Liver (tissue), 9 donors: ENCODE results near the gene STH. TPM values are rescaled to one million over a fixed set of nuclear protein-coding genes. Genes with fewer than 3 reads are reported as not detected.

ENCODE experiments used
- DNase-seq: peaks from one replicate; pipeline ENCODE4 v3.0.0-alpha.2; 2017; ENCODE audit warnings: low spot score
- H3K27ac ChIP-seq, 2 donors: one replicate each; pipeline ENCODE4 v1.7.0; 2013; ENCODE audit warnings: inconsistent platforms in 2 of 2, low read length in 2 of 2, control low read depth in 1 of 2, low read depth in 1 of 2, mild to moderate bottlenecking in 1 of 2
- H3K27me3 ChIP-seq, 4 donors: one replicate each; pipeline versions ENCODE4 v1.6.1 to v1.7.0; 2013; ENCODE audit warnings: low read length in 3 of 4, inconsistent platforms in 1 of 4, mild to moderate bottlenecking in 1 of 4, moderate library complexity in 1 of 4; ENCODE audit not compliant: control insufficient read depth in 4 of 4, insufficient read depth in 4 of 4
- H3K36me3 ChIP-seq, 4 donors: one replicate each; pipeline versions ENCODE4 v1.6.1 to v1.7.0; 2013; ENCODE audit warnings: low read length in 3 of 4, mild to moderate bottlenecking in 3 of 4, low read depth in 1 of 4, moderate library complexity in 1 of 4; ENCODE audit not compliant: control insufficient read depth in 4 of 4, insufficient read depth in 3 of 4
- H3K4me1 ChIP-seq, 4 donors: one replicate each; pipeline versions ENCODE4 v1.6.1 to v1.7.0; 2013; ENCODE audit warnings: low read length in 3 of 4, mild to moderate bottlenecking in 3 of 4, moderate library complexity in 1 of 4; ENCODE audit not compliant: control insufficient read depth in 4 of 4, insufficient read depth in 4 of 4
- H3K4me3 ChIP-seq, 3 donors: one replicate each; pipeline versions ENCODE4 v1.6.1 to v1.7.0; 2013; ENCODE audit warnings: low read length in 3 of 3, control low read depth in 1 of 3, low read depth in 1 of 3, mild to moderate bottlenecking in 1 of 3
- H3K9ac ChIP-seq, 2 donors: one replicate each; pipeline ENCODE4 v1.7.0; 2013; ENCODE audit warnings: low read length in 2 of 2, mild to moderate bottlenecking in 2 of 2, moderate library complexity in 2 of 2, control low read depth in 1 of 2, low read depth in 1 of 2
- H3K9me3 ChIP-seq, 4 donors: one replicate each; pipeline versions ENCODE4 v1.6.1 to v1.7.0; 2013; ENCODE audit warnings: low read length in 3 of 4; ENCODE audit not compliant: control insufficient read depth in 4 of 4
- ATF3 ChIP-seq: IDR thresholded peaks from 2 replicates; pipeline ENCODE4 v1.6.1; 2016; ENCODE audit warnings: antibody characterized with exemption
- CTCF ChIP-seq: fragments of 150-350 bp; IDR thresholded peaks from 2 replicates; pipeline ENCODE4 v1.5.1; 2017; ENCODE audit warnings: improper control_type of control experiment, low read depth, low read length; ENCODE audit not compliant: missing input control
- EGR1 ChIP-seq, 2 donors: IDR thresholded peaks; 2 replicates each; pipeline ENCODE4 v1.6.1; 2016 to 2018; ENCODE audit warnings: antibody characterized with exemption in 2 of 2, low read depth in 2 of 2
- FOXA1 ChIP-seq: IDR thresholded peaks from 2 replicates; pipeline ENCODE4 v1.6.1; 2016; ENCODE audit warnings: antibody characterized with exemption
- FOXA2 ChIP-seq: IDR thresholded peaks from 2 replicates; pipeline ENCODE4 v1.6.1; 2016; ENCODE audit warnings: antibody characterized with exemption
- GABPA ChIP-seq, 2 donors: IDR thresholded peaks in 1 of 2; conservative IDR thresholded peaks in 1 of 2; 2 replicates each; pipeline ENCODE4 v1.6.1; 2016; ENCODE audit warnings: antibody characterized with exemption in 2 of 2, mild to moderate bottlenecking in 1 of 2, moderate library complexity in 1 of 2
- HNF4A ChIP-seq, 2 donors: conservative IDR thresholded peaks; 2 replicates each; pipeline ENCODE4 v1.6.1; 2016; ENCODE audit warnings: antibody characterized with exemption in 2 of 2, mild to moderate bottlenecking in 2 of 2
- MAX ChIP-seq: IDR thresholded peaks from 2 replicates; pipeline ENCODE4 v1.6.1; 2016; ENCODE audit warnings: antibody characterized with exemption
- NR2F2 ChIP-seq: IDR thresholded peaks from 2 replicates; pipeline ENCODE4 v1.6.1; 2016; ENCODE audit warnings: antibody characterized with exemption
- RAD21 ChIP-seq, 2 donors: IDR thresholded peaks; 2 replicates each; pipeline ENCODE4 v1.6.1; 2016; ENCODE audit warnings: antibody characterized with exemption in 2 of 2, mild to moderate bottlenecking in 2 of 2
- REST ChIP-seq: IDR thresholded peaks from 2 replicates; pipeline ENCODE4 v1.6.1; 2016; ENCODE audit warnings: antibody characterized with exemption, mild to moderate bottlenecking
- RXRA ChIP-seq, 2 donors: IDR thresholded peaks; 2 replicates each; pipeline ENCODE4 v1.6.1; 2017 to 2018; ENCODE audit warnings: antibody characterized with exemption in 2 of 2, mild to moderate bottlenecking in 1 of 2
- SP1 ChIP-seq: IDR thresholded peaks from 2 replicates; pipeline ENCODE4 v1.6.1; 2018; ENCODE audit warnings: antibody characterized with exemption, mild to moderate bottlenecking
- TAF1 ChIP-seq: conservative IDR thresholded peaks from 2 replicates; pipeline ENCODE4 v1.6.1; 2016; ENCODE audit warnings: antibody characterized with exemption, mild to moderate bottlenecking
- YY1 ChIP-seq: IDR thresholded peaks from 2 replicates; pipeline ENCODE4 v1.6.1; 2016; ENCODE audit warnings: antibody characterized with exemption, mild to moderate bottlenecking
- ZBTB33 ChIP-seq: IDR thresholded peaks from 2 replicates; pipeline ENCODE4 v1.6.1; 2016; ENCODE audit warnings: antibody characterized with exemption
- WGBS: extraction: QIAGEN DNeasy Blood & Tissue Kit; methylation state at CpG from one replicate; pipeline ENCODE4 v1.1.7; 2013; 5-methylcytosine and 5-hydroxymethylcytosine counted together
- polyA plus RNA-seq, 2 donors: library from polyadenylated mRNA; stranded (reverse) in 1 of 2; unstranded in 1 of 2; fragments of 200-250 nt in 1 of 2; fragments of >200 nt in 1 of 2; fragmentation: Nextera tagmentation in 1 of 2; extraction: Ambion mirVana in 1 of 2; gene quantifications; one replicate each; pipeline versions ENCODE4 v1.2.1 to v1.2.3, GENCODE V29; 2013 to 2015
- total RNA-seq, 2 donors: library from RNA; depleted of rRNA; stranded (reverse); fragments of >200 nt; gene quantifications; one replicate each; pipeline ENCODE4 v1.2.3, GENCODE V29; 2014
- donor health status: healthy.
- donor health status: healthy.
- donor health status: healthy.
- donor health status: healthy.
- donor health status: healthy.

STH gene
- total and polyA plus RNA-seq, 4 donors = not detected

GRCh38 chr17:45976391-45976754 lies 22.7 kb upstream of the STH start:
- TF ChIP-seq REST (no peak), SP1 (no peak), ATF3 (no peak), RAD21 (IDR thresholded peaks at IDR 0.05) (no peak), CTCF (no peak), YY1 (no peak), GABPA (IDR thresholded peaks at IDR 0.05 in 1 of 2, conservative IDR thresholded peaks at IDR 0.05 in 1 of 2) (no peak), TAF1 (no peak), ZBTB33 (no peak)
- Histone ChIP-seq H3K4me3 (no peak overlapping the region), H3K9ac (no peak overlapping the region), H3K4me1 (no peaks in the 10 kb centered on the region), H3K36me3 (no peaks in the 10 kb centered on the region), H3K9me3 (no peaks in the 10 kb centered on the region), H3K27me3 (no peaks in the 10 kb centered on the region), H3K27ac (no peak overlapping the region)
- no peak for DNase-seq
- WGBS = 98% methylated on average over 2 of the region's 2 CpGs

GRCh38 chr17:45976755-45977505 lies 22.1 kb upstream of the STH start:
- H3K4me1 ChIP-seq = no peaks in the 10 kb centered on the region
- H3K9me3 ChIP-seq = no peaks in the 10 kb centered on the region
- H3K27me3 ChIP-seq = no peaks in the 10 kb centered on the region
- no peak overlapping the region for H3K9ac ChIP-seq
- DNase-seq = no peak
- H3K4me3 ChIP-seq = no peak overlapping the region
- 89% methylated on average over 18 of the region's 18 CpGs for WGBS
- no peaks in the 10 kb centered on the region for H3K36me3 ChIP-seq
- TF ChIP-seq ZBTB33 (no peak), NR2F2 (no peak), YY1 (no peak), TAF1 (no peak), FOXA1 (no peak), MAX (no peak), RXRA (IDR thresholded peaks at IDR 0.05) (no peak), HNF4A (conservative IDR thresholded peaks at IDR 0.05) (no peak), CTCF (no peak), FOXA2 (no peak), ATF3 (no peak), EGR1 (IDR thresholded peaks at IDR 0.05; ENCODE audit: low read depth in 2 of 2) (no peak)
- H3K27ac ChIP-seq = no peak overlapping the region
